Measurements from ENCODE around the gene FBN1.

FBN1 gene

GRCh38 chr15:48433226-48433886 lies 212.2 kb downstream of the FBN1 start:
- Histone ChIP-seq H3K9me3 (ENCODE audit: control insufficient read depth, low read length) (no peaks in the 10 kb centered on the region), H3K4me1 (ENCODE audit: control insufficient read depth, insufficient read depth, low read length, poor library complexity, severe bottlenecking) (peaks cover 1% of the 10 kb centered on the region), H3K4me3 (ENCODE audit: extremely low read depth, insufficient read depth, low read length, poor library complexity, severe bottlenecking) (no peak overlapping the region), H3K36me3 (ENCODE audit: control insufficient read depth, insufficient read depth, low read length) (peaks cover 62% of the 10 kb centered on the region), H3K27ac (ENCODE audit: low read depth, low read length, severe bottlenecking) (no peak overlapping the region)
- 88 to 90% methylated on average over 2 to 3 of the region's 3 CpGs for WGBS, 2 experiments (ENCODE audit: insufficient coverage in 2 of 2)

GRCh38 chr15:48432688-48433087 lies 212.8 kb downstream of the FBN1 start:
- Histone ChIP-seq H3K4me3 (ENCODE audit: extremely low read depth, insufficient read depth, low read length, poor library complexity, severe bottlenecking) (no peak overlapping the region), H3K27ac (ENCODE audit: low read depth, low read length, severe bottlenecking) (no peak overlapping the region), H3K9me3 (ENCODE audit: control insufficient read depth, low read length) (no peaks in the 10 kb centered on the region), H3K36me3 (ENCODE audit: control insufficient read depth, insufficient read depth, low read length) (peaks cover 63% of the 10 kb centered on the region), H3K4me1 (ENCODE audit: control insufficient read depth, insufficient read depth, low read length, poor library complexity, severe bottlenecking) (peaks cover 7% of the 10 kb centered on the region)
- 92 to 96% methylated on average over 3 to 5 of the region's 7 CpGs for WGBS, 2 experiments (ENCODE audit: insufficient coverage in 2 of 2)

GRCh38 chr15:48427960-48428547 lies 217.5 kb downstream of the FBN1 start:
- Histone ChIP-seq H3K27ac (ENCODE audit: low read depth, low read length, severe bottlenecking) (peak overlapping the region; percentile 84), H3K36me3 (ENCODE audit: control insufficient read depth, insufficient read depth, low read length) (peaks cover 70% of the 10 kb centered on the region), H3K4me3 (ENCODE audit: extremely low read depth, insufficient read depth, low read length, poor library complexity, severe bottlenecking) (no peak overlapping the region), H3K4me1 (ENCODE audit: control insufficient read depth, insufficient read depth, low read length, poor library complexity, severe bottlenecking) (peaks cover 27% of the 10 kb centered on the region), H3K9me3 (ENCODE audit: control insufficient read depth, low read length) (no peaks in the 10 kb centered on the region)
- 76 to 87% methylated on average over 3 to 6 of the region's 8 CpGs for WGBS, 2 experiments (ENCODE audit: insufficient coverage in 2 of 2)

GRCh38 chr15:48427479-48427878 lies 218.0 kb downstream of the FBN1 start:
- H3K4me3 ChIP-seq (ENCODE audit: extremely low read depth, insufficient read depth, low read length, poor library complexity, severe bottlenecking): no peak overlapping the region
- peaks cover 68% of the 10 kb centered on the region for H3K36me3 ChIP-seq (ENCODE audit: control insufficient read depth, insufficient read depth, low read length)
- peak overlapping the region; percentile 84 for H3K27ac ChIP-seq (ENCODE audit: low read depth, low read length, severe bottlenecking)
- no peaks in the 10 kb centered on the region for H3K9me3 ChIP-seq (ENCODE audit: control insufficient read depth, low read length)
- peaks cover 27% of the 10 kb centered on the region for H3K4me1 ChIP-seq (ENCODE audit: control insufficient read depth, insufficient read depth, low read length, poor library complexity, severe bottlenecking)
- 83% methylated on average over 5 to 6 of the region's 6 CpGs for WGBS, 2 experiments (ENCODE audit: insufficient coverage in 2 of 2)

GRCh38 chr15:48426941-48427340 lies 218.6 kb downstream of the FBN1 start:
- no peak overlapping the region for H3K4me3 ChIP-seq (ENCODE audit: extremely low read depth, insufficient read depth, low read length, poor library complexity, severe bottlenecking)
- WGBS, 2 experiments (ENCODE audit: insufficient coverage in 2 of 2): 100% methylated on average over 2 of the region's 2 CpGs; no CpG with 5 or more reads in 1 of the 2 experiments
- H3K9me3 ChIP-seq (ENCODE audit: control insufficient read depth, low read length): no peaks in the 10 kb centered on the region
- H3K4me1 ChIP-seq (ENCODE audit: control insufficient read depth, insufficient read depth, low read length, poor library complexity, severe bottlenecking): peaks cover 27% of the 10 kb centered on the region
- H3K27ac ChIP-seq (ENCODE audit: low read depth, low read length, severe bottlenecking): no peak overlapping the region
- H3K36me3 ChIP-seq (ENCODE audit: control insufficient read depth, insufficient read depth, low read length): peaks cover 64% of the 10 kb centered on the region

- Histone ChIP-seq H3K4me3 (ENCODE audit: extremely low read depth, insufficient read depth, low read length, poor library complexity, severe bottlenecking) (no peak overlapping the region), H3K4me1 (ENCODE audit: control insufficient read depth, insufficient read depth, low read length, poor library complexity, severe bottlenecking) (peaks cover 27% of the 10 kb centered on the region), H3K36me3 (ENCODE audit: control insufficient read depth, insufficient read depth, low read length) (peaks cover 70% of the 10 kb centered on the region), H3K27ac (ENCODE audit: low read depth, low read length, severe bottlenecking) (no peak overlapping the region), H3K9me3 (ENCODE audit: control insufficient read depth, low read length) (no peaks in the 10 kb centered on the region)
These were observed 219.5 kb downstream of the FBN1 start for GRCh38 chr15:48426044-48426443.

GRCh38 chr15:48425051-48425450 lies 220.5 kb downstream of the FBN1 start:
- Histone ChIP-seq H3K4me3 (ENCODE audit: extremely low read depth, insufficient read depth, low read length, poor library complexity, severe bottlenecking) (no peak overlapping the region), H3K36me3 (ENCODE audit: control insufficient read depth, insufficient read depth, low read length) (peaks cover 70% of the 10 kb centered on the region), H3K4me1 (ENCODE audit: control insufficient read depth, insufficient read depth, low read length, poor library complexity, severe bottlenecking) (peaks cover 27% of the 10 kb centered on the region), H3K9me3 (ENCODE audit: control insufficient read depth, low read length) (no peaks in the 10 kb centered on the region), H3K27ac (ENCODE audit: low read depth, low read length, severe bottlenecking) (no peak overlapping the region)
- WGBS, 2 experiments (ENCODE audit: insufficient coverage in 2 of 2): 80 to 100% methylated on average over 1 to 2 of the region's 2 CpGs

- Histone ChIP-seq H3K36me3 (ENCODE audit: control insufficient read depth, insufficient read depth, low read length) (peaks cover 78% of the 10 kb centered on the region), H3K4me1 (ENCODE audit: control insufficient read depth, insufficient read depth, low read length, poor library complexity, severe bottlenecking) (peaks cover 27% of the 10 kb centered on the region), H3K27ac (ENCODE audit: low read depth, low read length, severe bottlenecking) (peak overlapping the region; percentile 51), H3K9me3 (ENCODE audit: control insufficient read depth, low read length) (no peaks in the 10 kb centered on the region), H3K4me3 (ENCODE audit: extremely low read depth, insufficient read depth, low read length, poor library complexity, severe bottlenecking) (no peak overlapping the region)
- WGBS, 2 experiments (ENCODE audit: insufficient coverage in 2 of 2): no CpG with 5 or more reads among the region's 2 CpGs
These were observed 221.5 kb downstream of the FBN1 start for GRCh38 chr15:48423896-48424475.

- peaks cover 26% of the 10 kb centered on the region for H3K4me1 ChIP-seq (ENCODE audit: control insufficient read depth, insufficient read depth, low read length, poor library complexity, severe bottlenecking)
- H3K9me3 ChIP-seq (ENCODE audit: control insufficient read depth, low read length): no peaks in the 10 kb centered on the region
- H3K27ac ChIP-seq (ENCODE audit: low read depth, low read length, severe bottlenecking): no peak overlapping the region
- H3K4me3 ChIP-seq (ENCODE audit: extremely low read depth, insufficient read depth, low read length, poor library complexity, severe bottlenecking): no peak overlapping the region
- WGBS, 2 experiments (ENCODE audit: insufficient coverage in 2 of 2): 93% methylated on average over 2 to 3 of the region's 3 CpGs
- peaks cover 82% of the 10 kb centered on the region for H3K36me3 ChIP-seq (ENCODE audit: control insufficient read depth, insufficient read depth, low read length)
These were observed 222.2 kb downstream of the FBN1 start for GRCh38 chr15:48423342-48423741.

- WGBS, 2 experiments (ENCODE audit: insufficient coverage in 2 of 2): 74 to 100% methylated on average over 2 of the region's 3 CpGs
- Histone ChIP-seq H3K36me3 (ENCODE audit: control insufficient read depth, insufficient read depth, low read length) (peaks cover 79% of the 10 kb centered on the region), H3K4me3 (ENCODE audit: extremely low read depth, insufficient read depth, low read length, poor library complexity, severe bottlenecking) (no peak overlapping the region), H3K27ac (ENCODE audit: low read depth, low read length, severe bottlenecking) (no peak overlapping the region), H3K9me3 (ENCODE audit: control insufficient read depth, low read length) (no peaks in the 10 kb centered on the region), H3K4me1 (ENCODE audit: control insufficient read depth, insufficient read depth, low read length, poor library complexity, severe bottlenecking) (peaks cover 17% of the 10 kb centered on the region)
These were observed 223.1 kb downstream of the FBN1 start for GRCh38 chr15:48422401-48422800.

- no peak overlapping the region for H3K4me3 ChIP-seq (ENCODE audit: extremely low read depth, insufficient read depth, low read length, poor library complexity, severe bottlenecking)
- H3K9me3 ChIP-seq (ENCODE audit: control insufficient read depth, low read length): no peaks in the 10 kb centered on the region
- 86 to 90% methylated on average over 1 to 2 of the region's 5 CpGs for WGBS, 2 experiments (ENCODE audit: insufficient coverage in 2 of 2)
- H3K27ac ChIP-seq (ENCODE audit: low read depth, low read length, severe bottlenecking): no peak overlapping the region
- H3K36me3 ChIP-seq (ENCODE audit: control insufficient read depth, insufficient read depth, low read length): peaks cover 68% of the 10 kb centered on the region
- peaks cover 14% of the 10 kb centered on the region for H3K4me1 ChIP-seq (ENCODE audit: control insufficient read depth, insufficient read depth, low read length, poor library complexity, severe bottlenecking)
These were observed 224.1 kb downstream of the FBN1 start for GRCh38 chr15:48421362-48421761.
